HCT116 (cell line): Measurements from ENCODE around the gene GABBR2. TPM values are rescaled to one million over a fixed set of nuclear protein-coding genes. Genes with fewer than 3 reads are reported as not detected.

Experiments used
- ATAC-seq: fragments of 200-7000 bp; cut with Tn5 transposase; 2 replicates; pipeline ENCODE4 v1.9.1; 2020; ENCODE audit warnings: mild to moderate bottlenecking, moderate library complexity
- BruUV-seq: library from RNA; stranded (reverse); fragments of 400-500 nt; replicated peaks from 2 replicates; lab custom pipeline; 2021; lab: Mats Ljungman, UMichigan
- CTCF ChIA-PET: fragments of 300-600 bp; sonication (Branson Sonifier 250); formaldehyde crosslinking; loops from one replicate; lab custom pipeline; 2021; ENCODE audit warnings: antibody characterized with exemption; lab: Charles Lee
- POLR2A ChIA-PET: fragments of 300-600, 350-600 bp; sonication (Branson Sonifier 250); formaldehyde crosslinking; loops from one replicate; lab custom pipeline; 2021; ENCODE audit warnings: antibody characterized with exemption; lab: Charles Lee
- RAD21 ChIA-PET, 2 experiments: fragments of 300-600 bp; sonication (Branson Sonifier 250); formaldehyde crosslinking; loops; one replicate each; lab custom pipeline; 2023; ENCODE audit warnings: low total read pairs in 2 of 2; ENCODE audit not compliant: uncharacterized antibody in 2 of 2, unreplicated experiment in 2 of 2, low non-redundant PET in 1 of 2; lab: Charles Lee
- DNase-seq: peaks from one replicate; pipeline ENCODE4 v3.0.0-alpha.2; 2010; ENCODE audit warnings: low read depth, low spot score
- H2AFZ ChIP-seq: fragments of 200-600 bp; shearing (Covaris generic), sonication (generic); 2 replicates; pipeline ENCODE4 v1.6.1; 2017; ENCODE audit warnings: low read depth, mixed run types, mixed read lengths, antibody characterized with exemption, low read length; ENCODE audit not compliant: poor library complexity, severe bottlenecking
- H3K27ac ChIP-seq: 2 replicates; pipeline ENCODE4 v1.5.1; 2012; ENCODE audit warnings: low read depth, low read length
- H3K27me3 ChIP-seq: fragments of 200-600 bp; sonication (generic); 2 replicates; pipeline ENCODE4 v1.6.1; 2016; ENCODE audit warnings: mixed run types, low read length, mixed read lengths; ENCODE audit not compliant: insufficient read depth
- H3K36me3 ChIP-seq, 2 experiments: fragments of 200-500 bp in 1 of 2; fragments of 200-600 bp in 1 of 2; sonication (Bioruptor generic) in 1 of 2; sonication (generic) in 1 of 2; 2 replicates each; pipeline versions ENCODE4 v1.5.1 to v1.6.1; 2014 to 2016; ENCODE audit warnings: low read length in 2 of 2, inconsistent platforms in 1 of 2, mixed read lengths in 1 of 2, mixed run types in 1 of 2; ENCODE audit not compliant: insufficient read depth in 2 of 2, control insufficient read depth in 1 of 2
- H3K4me1 ChIP-seq, 2 experiments: fragments of 200-600 bp in 1 of 2; sonication (generic) in 1 of 2; 2 replicates each; pipeline versions ENCODE4 v1.5.1 to v1.6.1; 2012 to 2017; ENCODE audit warnings: low read length in 2 of 2, inconsistent platforms in 1 of 2, mild to moderate bottlenecking in 1 of 2, mixed read lengths in 1 of 2, mixed run types in 1 of 2, moderate library complexity in 1 of 2; ENCODE audit not compliant: insufficient read depth in 2 of 2, control insufficient read depth in 1 of 2
- H3K4me2 ChIP-seq: fragments of 200-600 bp; sonication (generic); 2 replicates; pipeline ENCODE4 v1.6.1; 2017; ENCODE audit warnings: mixed run types, low read length, mixed read lengths
- H3K4me3 ChIP-seq, 2 experiments: fragments of 200-600 bp in 1 of 2; sonication (generic) in 1 of 2; replicated peaks in 1 of 2; 2 replicates each; pipeline ENCODE4 v1.5.1; 2011 to 2016; ENCODE audit warnings: low read length in 2 of 2, control low read depth in 1 of 2, low read depth in 1 of 2, mild to moderate bottlenecking in 1 of 2, mixed read lengths in 1 of 2, mixed run types in 1 of 2
- H3K79me2 ChIP-seq: fragments of 200-600 bp; sonication (generic); 2 replicates; pipeline ENCODE4 v1.6.1; 2017; ENCODE audit warnings: mild to moderate bottlenecking, mixed run types, low read length, moderate library complexity, mixed read lengths; ENCODE audit not compliant: insufficient read depth
- H3K9ac ChIP-seq: fragments of 200-600 bp; sonication (generic); 2 replicates; pipeline ENCODE4 v1.6.1; 2016; ENCODE audit warnings: low read length, mixed read lengths
- H3K9me2 ChIP-seq: fragments of 200-600 bp; sonication (generic), shearing (Covaris generic); 2 replicates; pipeline ENCODE4 v1.6.1; 2017; ENCODE audit warnings: mixed run types, mild to moderate bottlenecking, moderate library complexity; ENCODE audit not compliant: insufficient read depth
- H3K9me3 ChIP-seq, 2 experiments: fragments of 200-500 bp in 1 of 2; fragments of 200-600 bp in 1 of 2; sonication (Bioruptor generic) in 1 of 2; sonication (generic) in 1 of 2; 2 replicates each; pipeline ENCODE4 v1.6.1; 2014 to 2017; ENCODE audit warnings: low read length in 2 of 2, mixed read lengths in 2 of 2, inconsistent platforms in 1 of 2, low read depth in 1 of 2, mild to moderate bottlenecking in 1 of 2, mixed run types in 1 of 2, moderate library complexity in 1 of 2; ENCODE audit not compliant: control insufficient read depth in 1 of 2, insufficient read depth in 1 of 2
- H4K20me1 ChIP-seq: fragments of 200-600 bp; sonication (generic), shearing (Covaris generic); 2 replicates; pipeline ENCODE4 v1.6.1; 2017; ENCODE audit warnings: mixed run types, mild to moderate bottlenecking, moderate library complexity; ENCODE audit not compliant: insufficient read depth
- ATF3 ChIP-seq: IDR thresholded peaks from 2 replicates; pipeline ENCODE4 v1.6.1; 2012
- CTCF ChIP-seq, 3 experiments: fragments of 200-600 bp in 1 of 3; sonication (generic) in 1 of 3; IDR thresholded peaks in 2 of 3; conservative IDR thresholded peaks in 1 of 3; 2 replicates each; pipeline ENCODE4 v1.5.1; 2012 to 2017; ENCODE audit warnings: low read depth in 2 of 3, low read length in 2 of 3, antibody characterized with exemption in 1 of 3, borderline replicate concordance in 1 of 3, control low read depth in 1 of 3, mild to moderate bottlenecking in 1 of 3, mixed read lengths in 1 of 3, mixed run types in 1 of 3, moderate library complexity in 1 of 3; ENCODE audit not compliant: insufficient read depth in 1 of 3
- EGR1 ChIP-seq: IDR thresholded peaks from 2 replicates; pipeline ENCODE4 v1.6.1; 2012; ENCODE audit warnings: low read depth
- EZH2 ChIP-seq: fragments of 200-600 bp; sonication (generic); IDR thresholded peaks from 2 replicates; pipeline ENCODE4 v1.6.1; 2017; ENCODE audit warnings: antibody characterized with exemption, mixed run types
- EZH2phosphoT487 ChIP-seq: fragments of 200-600 bp; IDR thresholded peaks from 2 replicates; pipeline ENCODE4 v1.6.1; 2018; ENCODE audit warnings: antibody characterized with exemption, borderline replicate concordance
- FOSL1 ChIP-seq: IDR thresholded peaks from 2 replicates; pipeline ENCODE4 v1.6.1; 2012; ENCODE audit warnings: low read depth
- JUND ChIP-seq: IDR thresholded peaks from 2 replicates; pipeline ENCODE4 v1.6.1; 2012
- RAD21 ChIP-seq: IDR thresholded peaks from 2 replicates; pipeline ENCODE4 v1.6.1; 2012; ENCODE audit warnings: low read depth, mild to moderate bottlenecking
- REST ChIP-seq: IDR thresholded peaks from 2 replicates; pipeline ENCODE4 v1.6.1; 2012; ENCODE audit warnings: low read depth
- SIN3A ChIP-seq: IDR thresholded peaks from 2 replicates; pipeline ENCODE4 v1.6.1; 2012; ENCODE audit warnings: low read depth
- SP1 ChIP-seq: IDR thresholded peaks from 2 replicates; pipeline ENCODE4 v1.6.1; 2012; ENCODE audit warnings: low read depth
- SRF ChIP-seq: IDR thresholded peaks from 2 replicates; pipeline ENCODE4 v1.6.1; 2012; ENCODE audit warnings: low read depth
- YY1 ChIP-seq: IDR thresholded peaks from 2 replicates; pipeline ENCODE4 v1.6.1; 2011; ENCODE audit warnings: low read length, low read depth, moderate library complexity, mild to moderate bottlenecking; ENCODE audit not compliant: insufficient replicate concordance; ENCODE audit errors: extremely low read depth
- ZBTB33 ChIP-seq: IDR thresholded peaks from 2 replicates; pipeline ENCODE4 v1.6.1; 2011; ENCODE audit warnings: mild to moderate bottlenecking, low read length, moderate library complexity; ENCODE audit not compliant: insufficient replicate concordance; ENCODE audit errors: extremely low read depth
- ZFX ChIP-seq: fragments of 450-650 bp; IDR thresholded peaks from 2 replicates; pipeline ENCODE4 v1.6.1; 2017
- intact Hi-C: fragments of 100-400 bp; cut with micrococcal nuclease; formaldehyde crosslinking; loops from 2 replicates; pipeline ENCODE4 v1.10.0; 2022
- total RNA-seq: library from RNA; stranded (reverse); gene quantifications from one replicate; pipeline ENCODE4 v1.2.1, GENCODE V29; 2021; ENCODE audit not compliant: unreplicated experiment

Gene GABBR2
- total RNA-seq, 1 experiment from 2014 or later = 0.15 TPM

GRCh38 chr9:98471185-98471584, 237.6 kb downstream of the GABBR2 start (continued):
- TF ChIP-seq REST = no peak
- no peak for TF ChIP-seq YY1
- no peak for TF ChIP-seq ZFX
- TF ChIP-seq EZH2phosphoT487 = no peak

GRCh38 chr9:98468567-98469239, 240.0 kb downstream of the GABBR2 start:
- ChIA-PET POLR2A (no interaction called here), CTCF (no interaction called here), RAD21 (no interaction called here)
- no peaks in the 10 kb centered on the region for H3K79me2 ChIP-seq
- no peak overlapping the region for H2AFZ ChIP-seq
- H3K9ac ChIP-seq = no peak overlapping the region
- no peaks in the 10 kb centered on the region for H3K36me3 ChIP-seq
- H3K9me2 ChIP-seq = no peaks in the 10 kb centered on the region
- ATAC-seq = no peak
- no peak for TF ChIP-seq SRF
- no peak for TF ChIP-seq SIN3A
- TF ChIP-seq EZH2 = no peak
- no peak for TF ChIP-seq ZFX
- TF ChIP-seq CTCF (IDR thresholded peaks at IDR 0.05 in 2 of 3, conservative IDR thresholded peaks at IDR 0.05 in 1 of 3; ENCODE audit: borderline replicate concordance in 1 of 3, insufficient read depth in 1 of 3, low read depth in 2 of 3, low read length in 2 of 3) = no peak
- no peak for TF ChIP-seq ZBTB33
- TF ChIP-seq JUND = no peak
- no peak for TF ChIP-seq ATF3
- TF ChIP-seq FOSL1 = no peak
- TF ChIP-seq RAD21 = no peak
- TF ChIP-seq SP1 = no peak
- TF ChIP-seq EGR1 = no peak
- DNase-seq = no peak
- H3K27ac ChIP-seq = no peak overlapping the region
- H3K9me3 ChIP-seq = no peaks in the 10 kb centered on the region
- H3K4me2 ChIP-seq = no peak overlapping the region
- H4K20me1 ChIP-seq = no peaks in the 10 kb centered on the region
- no peaks in the 10 kb centered on the region for H3K4me1 ChIP-seq
- intact Hi-C loops = no loop called here
- no TSS peak for BruUV-seq
- H3K27me3 ChIP-seq = no peaks in the 10 kb centered on the region
- no peak overlapping the region for H3K4me3 ChIP-seq
